Skin epidermis (tissue), 12 donors: ENCODE data around the gene ACAD11.
A peak's percentile ranks its signal among the peaks of the same experiment; 100 is the strongest.
"Not testable (repeated sequence)": the region's sequence is repeated elsewhere in the genome, so short reads cannot be mapped to it uniquely, and the experiment has no call there.

Experiments used
- H3K27ac ChIP-seq, 21 experiments: fragments of 200-600 bp; sonication (generic) in 11 of 21; one replicate each; pipeline ENCODE4 v1.5.0; 2020; ENCODE audit warnings: mild to moderate bottlenecking in 3 of 21, inconsistent platforms in 2 of 21, moderate library complexity in 2 of 21
- H3K4me3 ChIP-seq, 7 experiments: fragments of 200-600 bp; sonication (generic) in 2 of 7; one replicate each; pipeline ENCODE4 v1.5.0; 2020; ENCODE audit warnings: inconsistent platforms in 2 of 7, mild to moderate bottlenecking in 2 of 7, moderate library complexity in 1 of 7

Gene ACAD11

GRCh38 chr3:132606620-132607019, 53.0 kb downstream of the ACAD11 start:
- peak overlapping the region in 1 of 21 experiments; percentile 5 for H3K27ac ChIP-seq
- H3K4me3 ChIP-seq: not testable (repeated sequence)

GRCh38 chr3:132606085-132606484, 53.5 kb downstream of the ACAD11 start:
- H3K27ac ChIP-seq: no peak overlapping the region
- H3K4me3 ChIP-seq: no peak overlapping the region

GRCh38 chr3:132605374-132605792, 54.2 kb downstream of the ACAD11 start:
- Histone ChIP-seq H3K27ac (no peak overlapping the region), H3K4me3 (no peak overlapping the region)

- not testable (repeated sequence) for H3K27ac ChIP-seq, H3K4me3 ChIP-seq
Observed at GRCh38 chr3:132600614-132601013, 59.0 kb downstream of the ACAD11 start.

- H3K27ac ChIP-seq: peak overlapping the region in 13 of 21 experiments; percentile 2 to 71 (median 31)
- peak overlapping the region in 4 of 7 experiments; percentile 4 to 22 (median 12) for H3K4me3 ChIP-seq
Observed at GRCh38 chr3:132598181-132598580, 61.4 kb downstream of the ACAD11 start.

- Histone ChIP-seq H3K27ac (peak overlapping the region in 11 of 21 experiments; percentile 2 to 71 (median 31)), H3K4me3 (peak overlapping the region in 4 of 7 experiments; percentile 5 to 22 (median 18))
Observed at GRCh38 chr3:132597660-132598059, 61.9 kb downstream of the ACAD11 start.

GRCh38 chr3:132596816-132597433, 62.7 kb downstream of the ACAD11 start, which contains the start of gene ACKR4:
Gene ACKR4 (plus strand): TSS chr3:132597270. CDS start chr3:132600398, 3,128 bp downstream.
- peak within 1 kb of the TSS in 5 of 7 experiments; percentile 5 to 22 (median 18) for H3K4me3 ChIP-seq
- H3K27ac ChIP-seq: peak within 1 kb of the TSS in 15 of 21 experiments; percentile 2 to 71 (median 23)

- peak overlapping the region in 2 of 21 experiments; percentile 9 to 65 for H3K27ac ChIP-seq
- H3K4me3 ChIP-seq: no peak overlapping the region
Observed at GRCh38 chr3:132596326-132596725, 63.3 kb downstream of the ACAD11 start.

- H3K4me3 ChIP-seq: no peak overlapping the region
- H3K27ac ChIP-seq: peak overlapping the region in 3 of 21 experiments; percentile 59 to 64 (median 61)
Observed at GRCh38 chr3:132595014-132595413, 64.6 kb downstream of the ACAD11 start.

GRCh38 chr3:132594498-132594897, 65.1 kb downstream of the ACAD11 start:
- Histone ChIP-seq H3K27ac (peak overlapping the region in 5 of 21 experiments; percentile 59 to 70 (median 62)), H3K4me3 (no peak overlapping the region)

- H3K27ac ChIP-seq: peak overlapping the region in 15 of 21 experiments; percentile 0 to 70 (median 51)
- H3K4me3 ChIP-seq: no peak overlapping the region
Observed at GRCh38 chr3:132593947-132594323, 65.7 kb downstream of the ACAD11 start.

GRCh38 chr3:132593241-132593946, 66.2 kb downstream of the ACAD11 start:
- H3K4me3 ChIP-seq: no peak overlapping the region
- peak overlapping the region in 16 of 21 experiments; percentile 0 to 70 (median 50) for H3K27ac ChIP-seq

GRCh38 chr3:132592216-132592615, 67.4 kb downstream of the ACAD11 start:
- H3K27ac ChIP-seq: peak overlapping the region in 2 of 21 experiments; percentile 1 to 12

GRCh38 chr3:132587401-132587800, 72.2 kb downstream of the ACAD11 start:
- no peak overlapping the region for H3K27ac ChIP-seq

More at GRCh38 chr3:132592216-132592615, 67.4 kb downstream of the ACAD11 start:
- no peak overlapping the region for H3K4me3 ChIP-seq

GRCh38 chr3:132573797-132574211, 85.8 kb downstream of the ACAD11 start:
- Histone ChIP-seq H3K4me3 (no peak overlapping the region), H3K27ac (peak overlapping the region in 7 of 21 experiments; percentile 2 to 71 (median 51))

More at GRCh38 chr3:132587401-132587800, 72.2 kb downstream of the ACAD11 start:
- no peak overlapping the region for H3K4me3 ChIP-seq

- H3K4me3 ChIP-seq: no peak overlapping the region
- H3K27ac ChIP-seq: peak overlapping the region in 10 of 21 experiments; percentile 1 to 80 (median 49)
Observed at GRCh38 chr3:132570016-132570415, 89.6 kb downstream of the ACAD11 start.

GRCh38 chr3:132569580-132569979, 90.0 kb downstream of the ACAD11 start:
- Histone ChIP-seq H3K4me3 (no peak overlapping the region), H3K27ac (peak overlapping the region in 10 of 21 experiments; percentile 1 to 80 (median 49))

GRCh38 chr3:132569153-132569552, 90.5 kb downstream of the ACAD11 start:
- no peak overlapping the region for H3K4me3 ChIP-seq
- H3K27ac ChIP-seq: peak overlapping the region in 8 of 21 experiments; percentile 37 to 80 (median 60)

- H3K4me3 ChIP-seq: no peak overlapping the region
- H3K27ac ChIP-seq: peak overlapping the region in 5 of 21 experiments; percentile 33 to 67 (median 51)
Observed at GRCh38 chr3:132568422-132568821, 91.2 kb downstream of the ACAD11 start.

- peak overlapping the region in 2 of 21 experiments; percentile 10 for H3K27ac ChIP-seq
- H3K4me3 ChIP-seq: no peak overlapping the region
Observed at GRCh38 chr3:132564070-132564465, 95.5 kb downstream of the ACAD11 start.
